ENCODE results near the gene SPPL3. TPM values are rescaled to one million over a fixed set of nuclear protein-coding genes. Genes with fewer than 3 reads are reported as not detected.
A peak's percentile ranks its signal among the peaks of the same experiment; 100 is the strongest.

SPPL3 gene
- polyA plus RNA-seq, 1 of the 3 experiments (the other 2 are of a cell fraction): 18.8 TPM

- POLR2A ChIA-PET: no interaction called here
- Histone ChIP-seq H3K4me3 (ENCODE audit: low read depth in 2 of 2, low read length in 1 of 2) (no peak overlapping the region), H3K36me3 (replicated peaks in 1 of 2; ENCODE audit: control insufficient read depth in 1 of 2, insufficient read depth in 2 of 2, low read length in 1 of 2) (peaks cover 13 to 19% of the 10 kb centered on the region in 2 experiments), H3K9ac (no peak overlapping the region), H3K79me2 (ENCODE audit: insufficient read depth) (no peaks in the 10 kb centered on the region), H3K27me3 (ENCODE audit: insufficient read depth) (no peaks in the 10 kb centered on the region), H3K4me2 (no peak overlapping the region), H2AFZ (ENCODE audit: low read depth) (no peak overlapping the region), H4K20me1 (ENCODE audit: insufficient read depth) (no peaks in the 10 kb centered on the region), H3K9me3 (no peaks in the 10 kb centered on the region), H3K27ac (ENCODE audit: low read depth in 2 of 2, low read length in 1 of 2) (no peak overlapping the region), H3K4me1 (ENCODE audit: control insufficient read depth in 1 of 2, insufficient read depth in 2 of 2, low read depth in 1 of 2, low read length in 1 of 2) (no peaks in the 10 kb centered on the region), H3F3A (replicated peaks; ENCODE audit: insufficient read depth) (no peaks in the 10 kb centered on the region), H3K9me2 (no peaks in the 10 kb centered on the region)
- 95% methylated on average over 7 of the region's 7 CpGs for WGBS (ENCODE audit: low lambda C conversion rate)
- TF ChIP-seq IRF3 (IDR thresholded peaks at IDR 0.05; ENCODE audit: low read depth, low read length) (no peak), CTCF (IDR thresholded peaks at IDR 0.05) (peak; percentile 31; the same call in 1 of the 2 replicates), USF1 (IDR thresholded peaks at IDR 0.05; ENCODE audit: borderline replicate concordance, low read depth) (no peak), TEAD4 (IDR thresholded peaks at IDR 0.05; ENCODE audit: borderline replicate concordance, insufficient read depth) (no peak)
- DNase-seq: no peak
- CTCF ChIA-PET: interaction anchor here (0.6 to 1.4 kb wide), 5 partner anchors 12 to 130 kb away, joined by 3 to 4 read pairs (median 3); no protein-coding TSS in a partner anchor
Measured at GRCh38 chr12:120775862-120776552, 128.2 kb downstream of the SPPL3 start.

GRCh38 chr12:120774169-120774916, 129.8 kb downstream of the SPPL3 start:
- no peak overlapping the region for H3K4me2 ChIP-seq
- H3K79me2 ChIP-seq (ENCODE audit: insufficient read depth): no peaks in the 10 kb centered on the region
- TF ChIP-seq RFX5 (IDR thresholded peaks at IDR 0.05; ENCODE audit: low read length): no peak
- TF ChIP-seq NFIC (IDR thresholded peaks at IDR 0.05; ENCODE audit: borderline replicate concordance): no peak
- H2AFZ ChIP-seq (ENCODE audit: low read depth): no peak overlapping the region
- H3K4me3 ChIP-seq (ENCODE audit: low read depth in 2 of 2, low read length in 1 of 2): no peak overlapping the region
- no peaks in the 10 kb centered on the region for H3K27me3 ChIP-seq (ENCODE audit: insufficient read depth)
- H3K4me1 ChIP-seq (ENCODE audit: control insufficient read depth in 1 of 2, insufficient read depth in 2 of 2, low read depth in 1 of 2, low read length in 1 of 2): no peaks in the 10 kb centered on the region
- ChIA-PET CTCF (no interaction called here), POLR2A (no interaction called here)
- no peak overlapping the region for H3K27ac ChIP-seq (ENCODE audit: low read depth in 2 of 2, low read length in 1 of 2)
- H3K9me2 ChIP-seq: no peaks in the 10 kb centered on the region
- no peaks in the 10 kb centered on the region for H4K20me1 ChIP-seq (ENCODE audit: insufficient read depth)
- no peaks in the 10 kb centered on the region for H3F3A ChIP-seq (replicated peaks; ENCODE audit: insufficient read depth)
- H3K9me3 ChIP-seq: no peaks in the 10 kb centered on the region
- peaks cover 11 to 17% of the 10 kb centered on the region in 2 experiments for H3K36me3 ChIP-seq (replicated peaks in 1 of 2; ENCODE audit: control insufficient read depth in 1 of 2, insufficient read depth in 2 of 2, low read length in 1 of 2)
- no peak overlapping the region for H3K9ac ChIP-seq
- WGBS (ENCODE audit: low lambda C conversion rate): 94% methylated on average over 7 of the region's 7 CpGs
- DNase-seq: no peak
